ENCODE results near the gene ZFAND6.
"Not testable (repeated sequence)": the region's sequence is repeated elsewhere in the genome, so short reads cannot be mapped to it uniquely, and the experiment has no call there.

Gene ZFAND6

GRCh38 chr15:80152180-80152895, 92.9 kb downstream of the ZFAND6 start:
- no peak for DNase-seq

- no peak for DNase-seq
These were observed 93.7 kb downstream of the ZFAND6 start, which contains the start of gene FAH for GRCh38 chr15:80152896-80153876. TSS of gene FAH (plus strand) at chr15:80152999. CDS start at chr15:80153055, 56 bp downstream.

GRCh38 chr15:80153900-80154299, 94.4 kb downstream of the ZFAND6 start:
- no peak for DNase-seq

GRCh38 chr15:80154336-80154735, 94.9 kb downstream of the ZFAND6 start:
- DNase-seq = no peak

GRCh38 chr15:80155001-80155377, 95.5 kb downstream of the ZFAND6 start:
- no peak for DNase-seq

GRCh38 chr15:80155378-80156175, 96.1 kb downstream of the ZFAND6 start:
- DNase-seq = not testable (repeated sequence)

GRCh38 chr15:80156176-80156720, 96.8 kb downstream of the ZFAND6 start:
- DNase-seq = no peak

GRCh38 chr15:80157215-80157614, 97.7 kb downstream of the ZFAND6 start:
- no peak for DNase-seq

GRCh38 chr15:80159301-80159700, 99.8 kb downstream of the ZFAND6 start:
- DNase-seq = no peak

- no peak for DNase-seq
These were observed 100.5 kb downstream of the ZFAND6 start for GRCh38 chr15:80159811-80160569.

GRCh38 chr15:80160570-80161156, 101.2 kb downstream of the ZFAND6 start:
- DNase-seq = no peak

GRCh38 chr15:80161468-80162016, 102.1 kb downstream of the ZFAND6 start:
- no peak for DNase-seq

- DNase-seq = no peak
These were observed 102.6 kb downstream of the ZFAND6 start for GRCh38 chr15:80162059-80162554.

GRCh38 chr15:80163217-80163616, 103.7 kb downstream of the ZFAND6 start:
- no peak for DNase-seq

GRCh38 chr15:80163897-80164296, 104.4 kb downstream of the ZFAND6 start:
- DNase-seq = no peak

GRCh38 chr15:80167936-80168335, 108.5 kb downstream of the ZFAND6 start:
- no peak for DNase-seq

- no peak for DNase-seq
These were observed 108.9 kb downstream of the ZFAND6 start for GRCh38 chr15:80168421-80168820.

- DNase-seq = no peak
These were observed 110.4 kb downstream of the ZFAND6 start for GRCh38 chr15:80169768-80170357.

GRCh38 chr15:80170596-80170995, 111.1 kb downstream of the ZFAND6 start:
- DNase-seq = no peak

GRCh38 chr15:80171787-80172186, 112.3 kb downstream of the ZFAND6 start:
- DNase-seq = no peak

GRCh38 chr15:80172401-80172800, 112.9 kb downstream of the ZFAND6 start:
- DNase-seq = no peak
